ENCODE results near the gene NLRC5.

The NLRC5 gene

GRCh38 chr16:57125969-57126368, 136.6 kb downstream of the NLRC5 start:
- DNase-seq (ENCODE audit: low read depth), result no peak

DNA sequence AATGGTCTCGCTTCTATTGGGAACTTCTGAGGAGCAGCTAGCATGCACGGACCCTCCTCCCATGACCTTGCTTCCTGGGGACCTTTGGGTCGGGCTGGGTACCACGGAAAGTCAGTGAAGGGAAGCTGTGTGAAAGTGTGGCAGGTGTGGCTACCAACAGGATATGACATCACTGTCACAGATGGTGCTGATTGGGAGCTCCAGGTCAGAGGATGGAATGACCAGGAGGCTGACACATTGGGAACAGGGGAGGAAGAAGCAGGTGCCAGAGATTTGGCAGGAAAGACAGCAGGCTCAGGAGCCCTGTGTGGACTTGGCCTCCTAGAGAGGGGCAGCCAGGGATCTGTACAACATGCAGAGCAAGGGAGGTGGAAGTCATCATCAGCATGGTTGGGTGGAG, 137.1 kb downstream of the NLRC5 start:
- no peak for DNase-seq (ENCODE audit: low read depth)

DNA sequence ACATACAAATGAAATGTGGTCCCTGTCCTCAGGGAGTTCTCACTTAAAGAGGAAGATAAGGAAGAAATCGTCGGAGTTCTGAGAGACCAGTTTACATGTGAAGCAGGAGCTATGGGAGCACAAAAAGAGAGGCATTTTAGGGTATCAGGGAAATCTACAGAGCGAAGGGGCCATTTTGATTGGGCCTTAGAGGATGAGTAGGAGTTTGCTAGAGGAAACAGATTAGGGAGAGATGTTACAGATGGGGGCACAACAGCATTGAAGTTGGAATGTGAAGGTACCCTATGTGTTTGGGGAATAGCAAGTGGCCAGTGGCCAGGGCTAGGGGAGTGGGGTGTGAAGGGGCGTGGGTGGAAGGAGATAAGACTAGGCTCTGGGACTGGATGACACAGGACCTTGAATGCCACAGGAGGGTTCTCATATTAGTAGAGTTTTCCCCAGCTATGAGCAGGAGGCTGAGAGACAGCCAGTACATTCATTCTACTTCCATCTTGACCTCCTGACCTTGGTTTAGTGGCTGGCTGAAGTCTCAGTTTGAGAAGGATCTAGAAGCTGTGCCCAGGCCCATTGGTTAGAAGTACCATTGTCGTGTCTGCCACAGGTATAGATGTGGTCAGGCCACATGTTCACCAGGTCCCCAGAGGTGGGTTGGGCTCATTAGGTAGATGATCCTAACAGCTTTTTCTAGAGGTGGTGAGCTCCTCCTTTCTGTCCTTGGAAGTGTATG, 137.8 kb downstream of the NLRC5 start:
- DNase-seq (ENCODE audit: low read depth), result no peak

DNA sequence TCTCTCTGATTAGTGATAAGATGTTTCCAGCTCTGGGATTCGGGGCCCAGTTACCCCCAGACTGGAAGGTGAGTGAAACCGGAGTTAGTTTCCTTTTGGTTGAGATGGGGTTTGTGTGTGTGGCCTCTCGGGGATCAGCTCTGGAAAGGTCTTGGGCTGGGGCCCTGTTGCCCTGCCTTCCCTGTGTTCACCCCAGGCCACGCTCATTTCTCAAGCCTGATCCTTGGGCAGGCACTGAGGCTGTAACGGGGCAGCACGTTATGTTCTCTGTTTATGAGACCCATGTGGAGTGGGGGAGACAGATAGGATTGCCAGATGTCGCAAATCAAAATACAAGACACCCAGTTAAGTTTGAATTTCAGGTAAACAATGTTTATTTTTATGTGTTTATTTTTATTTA, 138.5 kb downstream of the NLRC5 start:
- DNase-seq (ENCODE audit: low read depth), result no peak

DNA sequence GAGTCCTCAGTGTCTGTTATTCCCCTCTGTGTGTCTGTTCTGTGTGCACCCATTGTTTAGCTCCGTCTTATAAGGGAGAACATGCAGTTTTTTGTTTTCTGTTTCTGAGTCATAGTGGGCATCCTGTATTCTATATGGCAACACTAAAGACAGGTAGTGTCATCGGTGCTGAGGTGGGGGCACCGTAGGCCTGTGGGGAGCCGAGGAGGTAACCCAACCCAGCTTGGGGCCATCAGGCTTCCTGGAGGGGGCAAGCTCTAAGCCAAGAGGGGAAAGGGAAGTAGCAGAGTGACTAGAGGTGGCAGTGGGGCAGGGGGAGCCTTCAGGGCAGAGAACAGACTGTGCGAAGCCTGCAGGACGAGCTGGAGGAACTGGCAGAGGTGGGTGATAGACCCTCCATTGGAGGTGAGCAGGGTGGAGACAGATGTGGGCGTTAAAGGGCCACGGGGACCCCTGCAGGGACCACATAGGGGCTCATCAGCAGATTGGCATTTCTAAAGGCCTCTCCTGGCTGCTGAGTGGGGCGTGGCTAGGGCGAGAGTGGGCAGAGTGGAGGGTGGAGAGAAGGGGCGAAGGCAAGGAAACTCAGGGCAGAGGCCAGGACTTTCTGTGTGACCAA, 139.5 kb downstream of the NLRC5 start:
- no peak for DNase-seq (ENCODE audit: low read depth)

DNA sequence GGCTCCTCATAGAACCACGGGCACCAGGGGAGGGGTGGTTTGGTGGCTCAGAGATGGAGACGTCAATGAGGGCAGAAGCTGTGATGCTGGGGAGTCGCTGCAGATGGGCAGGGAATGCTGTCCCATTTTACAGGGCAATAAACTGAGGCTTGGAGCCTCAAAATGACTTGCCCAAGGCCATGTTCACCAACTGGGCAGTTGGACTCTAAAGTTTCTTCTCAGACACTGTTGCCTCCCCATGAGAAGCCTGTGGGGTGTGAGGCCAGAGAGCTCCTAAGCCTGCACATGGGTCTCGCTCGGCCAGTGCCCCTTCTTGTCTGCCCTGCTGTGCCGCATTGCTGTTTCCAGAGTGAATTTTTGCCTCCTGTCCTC, 141.6 kb downstream of the NLRC5 start:
- no peak for DNase-seq (ENCODE audit: low read depth)

- DNase-seq (ENCODE audit: low read depth), result no peak
Observed at GRCh38 chr16:57131351-57131970, 142.1 kb downstream of the NLRC5 start.

DNA sequence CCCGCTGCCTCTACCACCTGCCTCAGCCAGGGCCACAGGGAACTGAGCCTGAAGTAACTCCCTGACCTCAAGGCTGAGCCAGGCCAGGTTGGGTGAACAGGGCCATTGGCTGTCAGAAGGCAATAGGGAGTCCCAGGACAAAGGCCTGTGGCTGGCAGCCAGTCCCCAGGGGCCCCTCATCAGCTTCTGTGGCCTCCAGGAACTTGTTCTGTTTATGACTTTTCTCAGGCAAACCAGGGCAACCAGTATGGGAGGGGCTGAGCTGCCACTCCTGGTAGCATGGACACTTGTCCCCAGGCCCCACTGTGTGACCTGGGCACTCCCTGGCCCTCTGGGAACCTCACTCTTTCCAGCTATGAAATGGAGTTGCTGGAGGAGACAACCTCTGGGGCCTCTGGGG, 143.1 kb downstream of the NLRC5 start:
- no peak for DNase-seq (ENCODE audit: low read depth)

DNA sequence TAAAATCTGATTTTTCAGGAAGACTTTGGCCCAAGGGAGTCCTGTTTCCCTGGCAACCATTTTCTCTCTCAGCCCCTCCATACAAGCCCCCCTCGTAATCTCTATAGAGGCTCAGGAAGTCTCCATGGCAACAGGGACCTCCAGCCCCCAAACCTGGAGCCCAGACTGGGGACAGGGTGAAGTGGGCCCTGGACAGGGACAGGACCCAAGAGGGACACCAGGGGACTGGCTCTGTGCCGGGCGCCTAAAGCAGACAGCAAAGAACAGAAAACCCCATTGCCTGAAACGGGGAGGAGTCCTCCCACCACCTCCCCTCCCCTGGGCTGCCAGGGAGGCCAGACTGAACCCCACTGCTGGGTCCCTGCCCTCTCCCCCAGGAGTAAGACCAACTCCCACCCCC, 143.7 kb downstream of the NLRC5 start:
- DNase-seq (ENCODE audit: low read depth), result no peak

Measured in stimulated activated CD8-positive, alpha-beta memory T cell treated with anti-CD3 and anti-CD28 coated beads, Interleukin-7, amount 100 ng/mL, for 24 hours (primary cell).